CD14-positive monocyte (primary cell): ENCODE data around the gene ETS1. TPM values are rescaled to one million over a fixed set of nuclear protein-coding genes. Genes with fewer than 3 reads are reported as not detected.

Source experiments
- DNase-seq, 3 donors: peaks; one replicate each; pipeline ENCODE4 v3.0.0-alpha.2; 2011 to 2022
- H2AFZ ChIP-seq: 2 replicates; pipeline ENCODE4 v1.6.0; 2012; ENCODE audit warnings: mild to moderate bottlenecking, low read depth, low read length, inconsistent platforms; ENCODE audit not compliant: insufficient read depth, poor library complexity, severe bottlenecking
- H3K27ac ChIP-seq, 2 donors: 1 replicate in 1 of 2; 2 replicates in 1 of 2; pipeline ENCODE4 v1.5.1; 2012 to 2013; ENCODE audit warnings: low read length in 2 of 2, control low read depth in 1 of 2, inconsistent platforms in 1 of 2, low read depth in 1 of 2, mild to moderate bottlenecking in 1 of 2
- H3K27me3 ChIP-seq, 2 donors: one replicate each; pipeline versions ENCODE4 v1.6.0 to v1.6.1; 2011 to 2013; ENCODE audit warnings: low read length in 2 of 2; ENCODE audit not compliant: control insufficient read depth in 2 of 2, insufficient read depth in 2 of 2
- H3K36me3 ChIP-seq, 2 donors: replicated peaks in 1 of 2; 1 replicate in 1 of 2; 2 replicates in 1 of 2; pipeline versions ENCODE4 v1.5.1 to v1.6.1; 2012 to 2013; ENCODE audit warnings: low read length in 2 of 2, control low read depth in 1 of 2, inconsistent platforms in 1 of 2, mild to moderate bottlenecking in 1 of 2; ENCODE audit not compliant: insufficient read depth in 2 of 2, control insufficient read depth in 1 of 2
- H3K4me1 ChIP-seq, 2 donors: 1 replicate in 1 of 2; 2 replicates in 1 of 2; pipeline versions ENCODE4 v1.5.1 to v1.6.1; 2012 to 2013; ENCODE audit warnings: low read length in 2 of 2, control low read depth in 1 of 2, inconsistent platforms in 1 of 2, mild to moderate bottlenecking in 1 of 2, moderate library complexity in 1 of 2; ENCODE audit not compliant: insufficient read depth in 2 of 2, control insufficient read depth in 1 of 2
- H3K4me2 ChIP-seq: replicated peaks from 2 replicates; pipeline ENCODE3; 2012; ENCODE audit warnings: low read length, moderate library complexity, mild to moderate bottlenecking; ENCODE audit not compliant: poor library complexity, severe bottlenecking; ENCODE audit errors: extremely low read depth
- H3K4me3 ChIP-seq, 3 experiments: fragments of 200-600 bp in 1 of 3; sonication (generic) in 1 of 3; replicated peaks in 1 of 3; 1 replicate in 2 of 3; 2 replicates in 1 of 3; pipeline ENCODE4 v1.5.1; 2011 to 2013; ENCODE audit warnings: low read length in 3 of 3, mild to moderate bottlenecking in 3 of 3, control low read depth in 2 of 3, low read depth in 2 of 3, inconsistent platforms in 1 of 3, moderate library complexity in 1 of 3
- H3K79me2 ChIP-seq: 2 replicates; pipeline ENCODE4 v1.6.0; 2012; ENCODE audit warnings: mild to moderate bottlenecking, control low read depth, inconsistent platforms, low read length, moderate library complexity; ENCODE audit not compliant: insufficient read depth
- H3K9ac ChIP-seq: 2 replicates; pipeline ENCODE4 v1.6.0; 2017; ENCODE audit warnings: low read length, mild to moderate bottlenecking; ENCODE audit not compliant: insufficient read depth, poor library complexity, severe bottlenecking
- H3K9me3 ChIP-seq, 2 donors: replicated peaks in 1 of 2; 1 replicate in 1 of 2; 2 replicates in 1 of 2; pipeline versions ENCODE4 v1.5.1 to v1.6.1; 2012 to 2013; ENCODE audit warnings: low read length in 2 of 2, control low read depth in 1 of 2; ENCODE audit not compliant: control insufficient read depth in 1 of 2, insufficient read depth in 1 of 2
- H4K20me1 ChIP-seq: 2 replicates; pipeline ENCODE4 v1.6.0; 2012; ENCODE audit warnings: mild to moderate bottlenecking, low read length, control low read depth, moderate library complexity; ENCODE audit not compliant: insufficient read depth
- H3K27ac Mint-ChIP-seq, 7 donors: one replicate each; pipeline ENCODE4 v1.8.0; 2020; ENCODE audit warnings: mild to moderate bottlenecking in 7 of 7, mixed read lengths in 7 of 7, moderate library complexity in 6 of 7, inconsistent platforms in 2 of 7
- H3K27me3 Mint-ChIP-seq, 3 donors: one replicate each; pipeline ENCODE4 v1.8.0; 2021 to 2022; ENCODE audit warnings: low read depth in 3 of 3, mild to moderate bottlenecking in 3 of 3, mixed read lengths in 3 of 3, moderate library complexity in 3 of 3, inconsistent platforms in 1 of 3
- H3K36me3 Mint-ChIP-seq, 2 donors: one replicate each; pipeline ENCODE4 v1.8.0; 2020; ENCODE audit warnings: mixed read lengths in 2 of 2, inconsistent platforms in 1 of 2, mild to moderate bottlenecking in 1 of 2
- H3K4me1 Mint-ChIP-seq: one replicate; pipeline ENCODE4 v1.8.0; 2020; ENCODE audit warnings: mild to moderate bottlenecking, mixed read lengths
- H3K4me3 Mint-ChIP-seq, 2 donors: one replicate each; pipeline ENCODE4 v1.8.0; 2020; ENCODE audit warnings: mild to moderate bottlenecking in 2 of 2, mixed read lengths in 2 of 2, moderate library complexity in 1 of 2
- H3K9me3 Mint-ChIP-seq, 7 donors: one replicate each; pipeline ENCODE4 v1.8.0; 2020 to 2022; ENCODE audit warnings: mixed read lengths in 7 of 7, mild to moderate bottlenecking in 6 of 7, moderate library complexity in 6 of 7, inconsistent platforms in 2 of 7
- WGBS: methylation state at CpG from one replicate; pipeline ENCODE4 v1.1.5; 2013; ENCODE audit warnings: missing lambda C conversion rate; ENCODE audit not compliant: insufficient coverage; 5-methylcytosine and 5-hydroxymethylcytosine counted together
- intact Hi-C, 2 donors: fragments of 100-400 bp; cut with micrococcal nuclease; formaldehyde crosslinking; loops; one replicate each; pipeline versions ENCODE4 v1.15.0 to v1.15.1; 2023
- polyA plus RNA-seq, 3 donors: library from polyadenylated mRNA; depleted of rRNA in 1 of 3; unstranded in 2 of 3; stranded (reverse) in 1 of 3; fragments of 300-500 nt in 2 of 3; fragments of >200 nt in 1 of 3; fragmentation: Illumina TruSeq in 2 of 3; gene quantifications; 1 replicate in 2 of 3; 2 replicates in 1 of 3; pipeline ENCODE4 v1.2.3, GENCODE V29; 2012 to 2021
- TF ChIP-seq, protein P1 (sequence below): fragments of 200-600 bp; IDR thresholded peaks from one replicate; pipeline ENCODE4 v1.8.0; 2022; ENCODE audit warnings: antibody characterized with exemption, mild to moderate bottlenecking

The ETS1 gene
- polyA plus RNA-seq, 3 donors: 0.67 to 1.6 (median 1.6) TPM

DNA sequence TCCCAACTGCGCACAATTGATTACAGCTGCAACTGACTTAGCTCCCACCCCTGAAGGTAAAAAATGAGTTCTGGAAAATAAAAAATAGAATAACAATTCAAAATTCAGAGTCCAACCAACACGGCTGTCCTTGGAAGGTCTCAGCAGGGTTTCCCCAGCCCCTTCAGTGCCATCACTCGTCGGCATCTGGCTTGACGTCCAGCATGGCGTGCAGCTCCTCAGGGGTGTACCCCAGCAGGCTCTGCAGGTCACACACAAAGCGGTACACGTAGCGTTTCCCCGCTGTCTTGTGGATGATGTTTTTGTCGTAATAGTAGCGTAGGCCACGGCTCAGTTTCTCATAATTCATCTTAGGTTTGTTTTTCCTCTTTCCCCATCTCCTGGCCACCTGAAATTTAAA, 125.2 kb downstream of the ETS1 start:
- Histone ChIP-seq H3K79me2 (no peaks in the 10 kb centered on the region), H3K4me3 (no peak overlapping the region), H3K4me2 (no peak overlapping the region), H3K9me3 (no peaks in the 10 kb centered on the region), H2AFZ (no peak overlapping the region), H3K27ac (no peak overlapping the region), H3K27me3 (no peaks in the 10 kb centered on the region), H4K20me1 (no peaks in the 10 kb centered on the region), H3K4me1 (no peaks in the 10 kb centered on the region), H3K9ac (no peak overlapping the region), H3K36me3 (peaks cover 0 to 45% of the 10 kb centered on the region in 2 donors)
- Mint-ChIP-seq H3K36me3 (peaks cover 40 to 48% of the 10 kb centered on the region in 2 donors), H3K9me3 (no peaks in the 10 kb centered on the region), H3K4me1 (peaks cover 4% of the 10 kb centered on the region), H3K27ac (no peak overlapping the region), H3K27me3 (peaks cover 1 to 2% (median 1%) of the 10 kb centered on the region in 3 donors), H3K4me3 (no peak overlapping the region)
- WGBS: 92% methylated on average over 4 of the region's 13 CpGs
- intact Hi-C loops: no loop called here
- TF ChIP-seq, protein P1, sequence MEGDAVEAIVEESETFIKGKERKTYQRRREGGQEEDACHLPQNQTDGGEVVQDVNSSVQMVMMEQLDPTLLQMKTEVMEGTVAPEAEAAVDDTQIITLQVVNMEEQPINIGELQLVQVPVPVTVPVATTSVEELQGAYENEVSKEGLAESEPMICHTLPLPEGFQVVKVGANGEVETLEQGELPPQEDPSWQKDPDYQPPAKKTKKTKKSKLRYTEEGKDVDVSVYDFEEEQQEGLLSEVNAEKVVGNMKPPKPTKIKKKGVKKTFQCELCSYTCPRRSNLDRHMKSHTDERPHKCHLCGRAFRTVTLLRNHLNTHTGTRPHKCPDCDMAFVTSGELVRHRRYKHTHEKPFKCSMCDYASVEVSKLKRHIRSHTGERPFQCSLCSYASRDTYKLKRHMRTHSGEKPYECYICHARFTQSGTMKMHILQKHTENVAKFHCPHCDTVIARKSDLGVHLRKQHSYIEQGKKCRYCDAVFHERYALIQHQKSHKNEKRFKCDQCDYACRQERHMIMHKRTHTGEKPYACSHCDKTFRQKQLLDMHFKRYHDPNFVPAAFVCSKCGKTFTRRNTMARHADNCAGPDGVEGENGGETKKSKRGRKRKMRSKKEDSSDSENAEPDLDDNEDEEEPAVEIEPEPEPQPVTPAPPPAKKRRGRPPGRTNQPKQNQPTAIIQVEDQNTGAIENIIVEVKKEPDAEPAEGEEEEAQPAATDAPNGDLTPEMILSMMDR: no peak
- no peak for DNase-seq

DNA sequence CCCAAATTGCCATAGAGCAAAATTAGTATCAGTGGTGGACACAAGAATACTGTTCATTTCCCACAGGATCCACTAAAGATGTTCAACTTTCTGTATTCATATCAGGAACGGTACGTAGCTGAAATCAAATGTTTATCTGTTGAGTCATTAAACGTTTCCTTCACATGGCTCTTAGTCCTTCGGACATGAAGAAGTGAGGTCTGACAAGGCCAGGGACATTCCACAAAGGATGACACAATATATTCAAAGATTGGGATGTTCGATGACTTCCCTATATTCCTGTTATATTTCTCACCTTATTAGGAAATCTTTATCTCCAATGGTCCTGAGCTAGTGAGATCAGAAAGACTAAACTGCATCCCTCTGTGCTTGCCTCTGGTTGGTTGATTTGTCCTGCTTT, 129.0 kb downstream of the ETS1 start:
- Mint-ChIP-seq H3K27ac (no peak overlapping the region), H3K4me1 (no peaks in the 10 kb centered on the region), H3K36me3 (peaks cover 31 to 37% of the 10 kb centered on the region in 2 donors), H3K9me3 (no peaks in the 10 kb centered on the region), H3K4me3 (no peak overlapping the region), H3K27me3 (peaks cover 0 to 2% (median 1%) of the 10 kb centered on the region in 3 donors)
- Histone ChIP-seq H3K27me3 (no peaks in the 10 kb centered on the region), H2AFZ (no peak overlapping the region), H3K9ac (no peak overlapping the region), H3K36me3 (peaks cover 0 to 45% of the 10 kb centered on the region in 2 donors), H3K79me2 (no peaks in the 10 kb centered on the region), H3K9me3 (no peaks in the 10 kb centered on the region), H3K4me3 (no peak overlapping the region), H4K20me1 (no peaks in the 10 kb centered on the region), H3K27ac (no peak overlapping the region), H3K4me2 (no peak overlapping the region), H3K4me1 (no peaks in the 10 kb centered on the region)
- TF ChIP-seq, protein P1: no peak
- 100% methylated on average over 1 of the region's 5 CpGs for WGBS
- DNase-seq: no peak
- intact Hi-C loops: no loop called here
